ENCODE measurements around the gene HTRA2.

DNA sequence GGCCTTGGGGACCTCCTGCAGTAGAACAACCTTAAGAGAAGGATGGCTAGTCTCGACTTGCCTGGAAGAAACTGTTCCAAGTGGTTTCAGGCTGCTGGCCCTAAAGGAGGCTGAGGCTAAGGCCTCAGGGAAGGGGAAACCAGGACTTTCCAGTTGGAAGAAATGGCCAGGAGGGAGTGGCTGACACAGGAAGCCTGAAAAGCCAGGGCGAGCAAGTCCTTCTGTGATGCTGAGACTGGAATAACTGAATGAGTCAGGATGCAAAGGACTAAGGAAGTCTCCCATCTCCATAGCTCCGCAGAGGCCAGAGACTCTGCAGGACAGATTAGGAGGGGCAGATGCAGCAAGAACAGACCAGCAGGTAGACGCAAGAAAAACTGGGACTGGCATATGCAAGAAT is 7.4 kb downstream of the HTRA2 start:
- no peak for TF ChIP-seq EZH2 (IDR thresholded peaks at IDR 0.05; ENCODE audit: insufficient read depth, poor library complexity, severe bottlenecking)
- TF ChIP-seq EZH2phosphoT487 (IDR thresholded peaks at IDR 0.05; ENCODE audit: insufficient read depth, low read depth) = no peak
